Stimulated activated memory B cell treated with anti-CD40 and anti-IgM and Interleukin-4, amounts not matched to agents 10 μg/mL and 1 μg/mL and 100 μg/mL, for 72 hours (primary cell): ENCODE data around the gene COX19.

Experiments used
- ATAC-seq: fragments of 150-1000 bp; cut with Tn5 transposase; 2 replicates; pipeline ENCODE4 v1.10.0; 2021
- H3K27ac Mint-ChIP-seq: one replicate; pipeline ENCODE4 v1.8.0; 2022; ENCODE audit warnings: mild to moderate bottlenecking, mixed read lengths
- H3K27me3 Mint-ChIP-seq: one replicate; pipeline ENCODE4 v1.8.0; 2022; ENCODE audit warnings: mixed read lengths
- H3K36me3 Mint-ChIP-seq: one replicate; pipeline ENCODE4 v1.8.0; 2022; ENCODE audit warnings: mixed read lengths
- H3K4me1 Mint-ChIP-seq: one replicate; pipeline ENCODE4 v1.8.0; 2022; ENCODE audit warnings: mixed read lengths
- H3K4me3 Mint-ChIP-seq: one replicate; pipeline ENCODE4 v1.8.0; 2022; ENCODE audit warnings: mild to moderate bottlenecking, moderate library complexity, mixed read lengths
- H3K9me3 Mint-ChIP-seq: one replicate; pipeline ENCODE4 v1.8.0; 2022; ENCODE audit warnings: mixed read lengths

The COX19 gene

GRCh38 chr7:940599-941408 is 34.5 kb downstream of the COX19 start:
- no peak overlapping the region for H3K27ac Mint-ChIP-seq
- H3K9me3 Mint-ChIP-seq, result peaks cover 14% of the 10 kb centered on the region
- H3K4me3 Mint-ChIP-seq, result no peak overlapping the region
- ATAC-seq, result no peak
- H3K4me1 Mint-ChIP-seq, result peaks cover 27% of the 10 kb centered on the region
- H3K27me3 Mint-ChIP-seq, result no peaks in the 10 kb centered on the region
- H3K36me3 Mint-ChIP-seq, result peaks cover 22% of the 10 kb centered on the region

- Mint-ChIP-seq H3K27ac (no peak overlapping the region), H3K9me3 (peaks cover 14% of the 10 kb centered on the region), H3K4me3 (no peak overlapping the region), H3K27me3 (no peaks in the 10 kb centered on the region), H3K36me3 (peaks cover 23% of the 10 kb centered on the region), H3K4me1 (peaks cover 28% of the 10 kb centered on the region)
- no peak for ATAC-seq
Observed at GRCh38 chr7:939843-940242, 35.5 kb downstream of the COX19 start.

- Mint-ChIP-seq H3K36me3 (peaks cover 29% of the 10 kb centered on the region), H3K27ac (no peak overlapping the region), H3K9me3 (peaks cover 14% of the 10 kb centered on the region), H3K27me3 (no peaks in the 10 kb centered on the region), H3K4me1 (peaks cover 28% of the 10 kb centered on the region), H3K4me3 (no peak overlapping the region)
- ATAC-seq, result no peak
Observed at GRCh38 chr7:938546-939185, 36.7 kb downstream of the COX19 start.

GRCh38 chr7:937856-938484 is 37.4 kb downstream of the COX19 start:
- peaks cover 14% of the 10 kb centered on the region for H3K9me3 Mint-ChIP-seq
- H3K36me3 Mint-ChIP-seq, result peaks cover 29% of the 10 kb centered on the region
- ATAC-seq, result no peak
- H3K27me3 Mint-ChIP-seq, result no peaks in the 10 kb centered on the region
- no peak overlapping the region for H3K4me3 Mint-ChIP-seq
- peaks cover 28% of the 10 kb centered on the region for H3K4me1 Mint-ChIP-seq
- no peak overlapping the region for H3K27ac Mint-ChIP-seq

GRCh38 chr7:936386-937054 is 38.8 kb downstream of the COX19 start:
- Mint-ChIP-seq H3K4me3 (peak overlapping the region; percentile 10), H3K9me3 (peaks cover 7% of the 10 kb centered on the region)
- peak; percentile 87 for ATAC-seq

GRCh38 chr7:935874-936385 is 39.4 kb downstream of the COX19 start:
- Mint-ChIP-seq H3K27me3 (peaks cover 7% of the 10 kb centered on the region), H3K4me3 (peak overlapping the region; percentile 10), H3K9me3 (peaks cover 4% of the 10 kb centered on the region), H3K4me1 (peaks cover 15% of the 10 kb centered on the region), H3K27ac (peak overlapping the region; percentile 77), H3K36me3 (peaks cover 28% of the 10 kb centered on the region)
- ATAC-seq, result no peak

More at GRCh38 chr7:936386-937054, 38.8 kb downstream of the COX19 start:
- Mint-ChIP-seq H3K27ac (peak overlapping the region; percentile 77), H3K36me3 (peaks cover 30% of the 10 kb centered on the region), H3K4me1 (peaks cover 21% of the 10 kb centered on the region), H3K27me3 (peaks cover 7% of the 10 kb centered on the region)

- Mint-ChIP-seq H3K4me1 (peaks cover 14% of the 10 kb centered on the region), H3K4me3 (no peak overlapping the region), H3K27me3 (peaks cover 7% of the 10 kb centered on the region), H3K9me3 (peaks cover 4% of the 10 kb centered on the region), H3K27ac (no peak overlapping the region), H3K36me3 (peaks cover 31% of the 10 kb centered on the region)
- peak; percentile 18 for ATAC-seq
Observed at GRCh38 chr7:935164-935873, 40.0 kb downstream of the COX19 start.

- Mint-ChIP-seq H3K4me3 (no peak overlapping the region), H3K9me3 (no peaks in the 10 kb centered on the region), H3K27me3 (peaks cover 7% of the 10 kb centered on the region), H3K4me1 (peaks cover 21% of the 10 kb centered on the region), H3K36me3 (peaks cover 31% of the 10 kb centered on the region), H3K27ac (no peak overlapping the region)
- no peak for ATAC-seq
Observed at GRCh38 chr7:934469-935163, 40.7 kb downstream of the COX19 start.

GRCh38 chr7:932651-932975 is 42.7 kb downstream of the COX19 start:
- no peaks in the 10 kb centered on the region for H3K9me3 Mint-ChIP-seq
- no peak for ATAC-seq

GRCh38 chr7:931871-932650 is 43.3 kb downstream of the COX19 start:
- peaks cover 31% of the 10 kb centered on the region for H3K36me3 Mint-ChIP-seq
- H3K4me1 Mint-ChIP-seq, result peaks cover 45% of the 10 kb centered on the region
- H3K4me3 Mint-ChIP-seq, result no peak overlapping the region
- H3K27me3 Mint-ChIP-seq, result peaks cover 7% of the 10 kb centered on the region
- no peaks in the 10 kb centered on the region for H3K9me3 Mint-ChIP-seq
- no peak overlapping the region for H3K27ac Mint-ChIP-seq
- no peak for ATAC-seq

More at GRCh38 chr7:932651-932975, 42.7 kb downstream of the COX19 start:
- no peak overlapping the region for H3K4me3 Mint-ChIP-seq
- H3K4me1 Mint-ChIP-seq, result peaks cover 39% of the 10 kb centered on the region
- peaks cover 7% of the 10 kb centered on the region for H3K27me3 Mint-ChIP-seq
- no peak overlapping the region for H3K27ac Mint-ChIP-seq
- peaks cover 31% of the 10 kb centered on the region for H3K36me3 Mint-ChIP-seq

- peaks cover 7% of the 10 kb centered on the region for H3K27me3 Mint-ChIP-seq
- H3K36me3 Mint-ChIP-seq, result peaks cover 26% of the 10 kb centered on the region
- no peaks in the 10 kb centered on the region for H3K9me3 Mint-ChIP-seq
- peak overlapping the region; percentile 85 for H3K27ac Mint-ChIP-seq
- peaks cover 42% of the 10 kb centered on the region for H3K4me1 Mint-ChIP-seq
- no peak for ATAC-seq
- no peak overlapping the region for H3K4me3 Mint-ChIP-seq
Observed at GRCh38 chr7:930975-931758, 44.2 kb downstream of the COX19 start.

- Mint-ChIP-seq H3K4me3 (no peak overlapping the region), H3K27me3 (peaks cover 7% of the 10 kb centered on the region), H3K9me3 (no peaks in the 10 kb centered on the region), H3K4me1 (peaks cover 44% of the 10 kb centered on the region), H3K27ac (peak overlapping the region; percentile 85), H3K36me3 (peaks cover 18% of the 10 kb centered on the region)
- ATAC-seq, result no peak
Observed at GRCh38 chr7:929311-929711, 46.0 kb downstream of the COX19 start.
